Prostate gland (tissue), 2 donors: Measurements from ENCODE around the gene MAPK6. TPM values are rescaled to one million over a fixed set of nuclear protein-coding genes. Genes with fewer than 3 reads are reported as not detected.

ENCODE experiments used
- DNase-seq: peaks from one replicate; pipeline ENCODE4 v3.0.0-alpha.2; 2019; ENCODE audit warnings: low spot score
- H3K27ac ChIP-seq, 2 donors: fragments of 200-600 bp; sonication (generic); 2 replicates each; pipeline ENCODE4 v1.5.1; 2017 to 2019
- H3K27me3 ChIP-seq: fragments of 200-600 bp; sonication (generic); replicated peaks from 2 replicates; pipeline ENCODE4 v1.5.1; 2019; ENCODE audit not compliant: insufficient read depth
- H3K36me3 ChIP-seq, 2 donors: fragments of 200-600 bp; sonication (generic); 1 replicate in 1 of 2; 2 replicates in 1 of 2; pipeline versions ENCODE4 v1.5.1 to v1.8.1; 2017 to 2019
- H3K4me1 ChIP-seq: fragments of 200-600 bp; sonication (generic); replicated peaks from 2 replicates; pipeline ENCODE4 v1.5.1; 2019
- H3K4me3 ChIP-seq, 2 donors: fragments of 200-600 bp; sonication (generic); 2 replicates each; pipeline ENCODE4 v1.5.1; 2017 to 2019
- H3K9me3 ChIP-seq: fragments of 200-600 bp; sonication (generic); 2 replicates; pipeline ENCODE4 v1.5.1; 2017
- CTCF ChIP-seq, 4 experiments: fragments of 200-600 bp in 2 of 4; fragments of 450-650 bp in 2 of 4; sonication (generic) in 2 of 4; IDR thresholded peaks; 1 replicate in 3 of 4; 2 replicates in 1 of 4; pipeline ENCODE4 v1.5.1; 2016 to 2019; ENCODE audit warnings: antibody characterized with exemption in 4 of 4, mild to moderate bottlenecking in 2 of 4, moderate library complexity in 2 of 4
- POLR2A ChIP-seq: fragments of 450-650 bp; IDR thresholded peaks from one replicate; pipeline ENCODE4 v1.6.1; 2016; ENCODE audit warnings: antibody characterized with exemption, mild to moderate bottlenecking
- POLR2AphosphoS5 ChIP-seq: sonication (generic); formaldehyde crosslinking; IDR thresholded peaks from one replicate; pipeline ENCODE4 v1.6.1; 2017; ENCODE audit warnings: antibody characterized with exemption
- WGBS: methylation state at CpG from one replicate; pipeline ENCODE4 v1.1.5; 2018; 5-methylcytosine and 5-hydroxymethylcytosine counted together
- intact Hi-C: fragments of 100-400 bp; cut with DNase I; formaldehyde crosslinking; loops from one replicate; pipeline ENCODE4 v1.14.2; 2022
- total RNA-seq, 2 donors: library from RNA; depleted of rRNA; stranded (reverse); fragments of >200 nt; gene quantifications; one replicate each; pipeline ENCODE4 v1.1.0, GENCODE V29; 2016

MAPK6 gene
- total RNA-seq, result 10 to 100 TPM; 22.1 to 23.8 TPM

- H3K4me3 ChIP-seq, result peak within 1 kb of the TSS; percentile 67 to 71
- no peaks in the 10 kb centered on the region for H3K4me1 ChIP-seq
- no peaks in the 10 kb centered on the region for H3K36me3 ChIP-seq
- peak; percentile 93 for DNase-seq
- TF ChIP-seq CTCF (IDR thresholded peaks at IDR 0.05) (peak in 1 of 4 experiments; percentile 12), POLR2A (peak; percentile 97), POLR2AphosphoS5 (peak; percentile 96)
- intact Hi-C loops, result loop anchor here (5.0 kb wide), 1 partner anchor 47 kb away; the partner anchor contains the start of gene LEO1
- H3K27me3 ChIP-seq, result no peaks in the 10 kb centered on the region
- 3% methylated on average over 59 of the region's 59 CpGs for WGBS
- no peaks in the 10 kb centered on the region for H3K9me3 ChIP-seq
- H3K27ac ChIP-seq, result peak within 1 kb of the TSS; percentile 96
Measured at GRCh38 chr15:52018693-52019393, at the start of gene MAPK6. Gene MAPK6, plus strand, starts transcription at chr15:52019219. Its CDS starts 27,242 bp downstream, at chr15:52046461.

GRCh38 chr15:51969728-51970127, 49.3 kb upstream of the MAPK6 start:
- H3K9me3 ChIP-seq, result no peaks in the 10 kb centered on the region
- H3K36me3 ChIP-seq, result no peaks in the 10 kb centered on the region
- 77% methylated on average over 4 of the region's 4 CpGs for WGBS
- no peak for DNase-seq
- H3K4me3 ChIP-seq, result no peak overlapping the region
- no peaks in the 10 kb centered on the region for H3K27me3 ChIP-seq
- intact Hi-C loops, result loop anchor here (5.0 kb wide), 1 partner anchor 48 kb away; the partner anchor contains the start of gene MAPK6
- no peaks in the 10 kb centered on the region for H3K4me1 ChIP-seq
- H3K27ac ChIP-seq, result no peak overlapping the region
- TF ChIP-seq CTCF (IDR thresholded peaks at IDR 0.05) (no peak), POLR2A (no peak), POLR2AphosphoS5 (no peak)

GRCh38 chr15:51970132-51970817, 48.7 kb upstream of the MAPK6 start:
- H3K36me3 ChIP-seq, result no peaks in the 10 kb centered on the region
- H3K9me3 ChIP-seq, result no peaks in the 10 kb centered on the region
- no peak overlapping the region for H3K27ac ChIP-seq
- 42% methylated on average over 4 of the region's 4 CpGs for WGBS
- DNase-seq, result no peak
- peak overlapping the region in 1 of 2 donors; percentile 81 for H3K4me3 ChIP-seq
- intact Hi-C loops, result loop anchor here (5.0 kb wide), 1 partner anchor 47 kb away; the partner anchor contains the start of gene MAPK6
- no peak for TF ChIP-seq CTCF (IDR thresholded peaks at IDR 0.05)
- no peak for TF ChIP-seq POLR2AphosphoS5
- no peaks in the 10 kb centered on the region for H3K4me1 ChIP-seq
- no peaks in the 10 kb centered on the region for H3K27me3 ChIP-seq

- Histone ChIP-seq H3K9me3 (no peaks in the 10 kb centered on the region), H3K4me1 (no peaks in the 10 kb centered on the region), H3K4me3 (peak overlapping the region; percentile 79 to 81), H3K27ac (peak overlapping the region; percentile 87 to 91), H3K36me3 (no peaks in the 10 kb centered on the region), H3K27me3 (no peaks in the 10 kb centered on the region)
- DNase-seq, result no peak
- TF ChIP-seq CTCF (IDR thresholded peaks at IDR 0.05), result no peak
- TF ChIP-seq POLR2A, result no peak
- TF ChIP-seq POLR2AphosphoS5, result no peak
- 2% methylated on average over 7 of the region's 7 CpGs for WGBS
- intact Hi-C loops, result loop anchor here (5.0 kb wide), 1 partner anchor 46 kb away; the partner anchor contains the start of gene MAPK6
Measured at GRCh38 chr15:51971032-51971374, 48.0 kb upstream of the MAPK6 start.
